Tibial nerve (tissue), 4 donors: ENCODE measurements around the gene SSTR4. TPM values are rescaled to one million over a fixed set of nuclear protein-coding genes. Genes with fewer than 3 reads are reported as not detected.

ENCODE experiments used
- DNase-seq, 2 donors: peaks; one replicate each; pipeline ENCODE4 v3.0.0-alpha.2; 2019; ENCODE audit warnings: low spot score in 2 of 2
- H3K27ac ChIP-seq, 4 donors: fragments of 200-600 bp; sonication (generic) in 3 of 4; one replicate each; pipeline ENCODE4 v1.5.1; 2017 to 2019; ENCODE audit warnings: mild to moderate bottlenecking in 1 of 4
- H3K27me3 ChIP-seq, 2 donors: fragments of 200-600 bp; sonication (generic) in 1 of 2; one replicate each; pipeline versions ENCODE4 v1.5.1 to v1.6.0; 2017 to 2019
- H3K36me3 ChIP-seq, 3 donors: fragments of 200-600 bp; sonication (generic); one replicate each; pipeline ENCODE4 v1.5.1; 2018 to 2019
- H3K4me1 ChIP-seq, 4 donors: fragments of 200-600 bp; sonication (generic) in 3 of 4; one replicate each; pipeline ENCODE4 v1.5.1; 2017 to 2019
- H3K4me3 ChIP-seq, 4 donors: fragments of 200-600 bp; sonication (generic) in 3 of 4; one replicate each; pipeline ENCODE4 v1.5.1; 2017 to 2019; ENCODE audit warnings: mild to moderate bottlenecking in 1 of 4, moderate library complexity in 1 of 4
- H3K9me3 ChIP-seq, 4 donors: fragments of 200-600 bp; sonication (generic) in 3 of 4; one replicate each; pipeline ENCODE4 v1.5.1; 2017 to 2019
- EP300 ChIP-seq, 2 donors: sonication (generic); formaldehyde crosslinking; IDR thresholded peaks; one replicate each; pipeline ENCODE4 v1.6.1; 2017; ENCODE audit warnings: antibody characterized with exemption in 2 of 2, mild to moderate bottlenecking in 1 of 2
- POLR2A ChIP-seq, 2 donors: fragments of 450-650 bp; IDR thresholded peaks; one replicate each; pipeline ENCODE4 v1.6.1; 2017; ENCODE audit warnings: antibody characterized with exemption in 2 of 2, mild to moderate bottlenecking in 2 of 2, moderate library complexity in 2 of 2
- WGBS, 2 donors: methylation state at CpG; one replicate each; pipeline ENCODE4 v1.1.5; 2018; 5-methylcytosine and 5-hydroxymethylcytosine counted together
- total RNA-seq, 4 donors: library from RNA; depleted of rRNA; stranded (reverse); fragments of >200 nt; gene quantifications; one replicate each; pipeline ENCODE4 v1.1.0, GENCODE V29; 2016
- TF ChIP-seq, protein P1 (sequence below), 5 experiments: fragments of 200-600 bp in 3 of 5; fragments of 450-650 bp in 2 of 5; sonication (generic) in 3 of 5; IDR thresholded peaks; one replicate each; pipeline ENCODE4 v1.5.1; 2016 to 2019; ENCODE audit warnings: antibody characterized with exemption in 5 of 5, mild to moderate bottlenecking in 3 of 5, moderate library complexity in 2 of 5

The SSTR4 gene
- total RNA-seq, 4 donors from 2014 or later, result not detected

GRCh38 chr20:23009636-23010035 lies 25.5 kb upstream of the SSTR4 start:
- Histone ChIP-seq H3K27ac (no peak overlapping the region), H3K36me3 (no peaks in the 10 kb centered on the region), H3K9me3 (no peaks in the 10 kb centered on the region), H3K4me3 (no peak overlapping the region), H3K4me1 (no peaks in the 10 kb centered on the region), H3K27me3 (no peaks in the 10 kb centered on the region)
- WGBS, 2 donors, result 24 to 45% methylated on average over 2 to 3 of the region's 3 CpGs
- no peak for DNase-seq
- TF ChIP-seq, protein P1, sequence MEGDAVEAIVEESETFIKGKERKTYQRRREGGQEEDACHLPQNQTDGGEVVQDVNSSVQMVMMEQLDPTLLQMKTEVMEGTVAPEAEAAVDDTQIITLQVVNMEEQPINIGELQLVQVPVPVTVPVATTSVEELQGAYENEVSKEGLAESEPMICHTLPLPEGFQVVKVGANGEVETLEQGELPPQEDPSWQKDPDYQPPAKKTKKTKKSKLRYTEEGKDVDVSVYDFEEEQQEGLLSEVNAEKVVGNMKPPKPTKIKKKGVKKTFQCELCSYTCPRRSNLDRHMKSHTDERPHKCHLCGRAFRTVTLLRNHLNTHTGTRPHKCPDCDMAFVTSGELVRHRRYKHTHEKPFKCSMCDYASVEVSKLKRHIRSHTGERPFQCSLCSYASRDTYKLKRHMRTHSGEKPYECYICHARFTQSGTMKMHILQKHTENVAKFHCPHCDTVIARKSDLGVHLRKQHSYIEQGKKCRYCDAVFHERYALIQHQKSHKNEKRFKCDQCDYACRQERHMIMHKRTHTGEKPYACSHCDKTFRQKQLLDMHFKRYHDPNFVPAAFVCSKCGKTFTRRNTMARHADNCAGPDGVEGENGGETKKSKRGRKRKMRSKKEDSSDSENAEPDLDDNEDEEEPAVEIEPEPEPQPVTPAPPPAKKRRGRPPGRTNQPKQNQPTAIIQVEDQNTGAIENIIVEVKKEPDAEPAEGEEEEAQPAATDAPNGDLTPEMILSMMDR (IDR thresholded peaks at IDR 0.05), result no peak

DNA sequence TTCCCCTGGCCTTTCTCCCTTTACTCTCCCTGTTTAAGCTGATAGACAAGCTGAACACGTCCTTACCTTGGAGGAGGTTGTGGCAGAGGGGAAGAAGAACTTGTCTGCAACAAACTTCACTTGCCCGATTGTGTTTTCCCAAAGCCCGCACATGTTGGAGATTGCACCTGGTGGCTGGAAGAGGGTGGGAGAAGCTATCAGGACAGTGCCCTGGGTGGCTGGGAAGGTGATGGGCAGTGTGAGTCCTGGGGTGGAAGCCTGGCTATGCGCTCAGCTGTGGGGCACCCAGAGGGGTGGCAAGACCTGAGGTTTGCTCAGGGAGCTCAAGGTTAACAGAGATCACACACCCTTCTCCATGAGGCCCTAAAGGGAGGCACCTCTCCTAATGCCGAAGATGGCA lies 25.0 kb upstream of the SSTR4 start:
- Histone ChIP-seq H3K4me1 (no peaks in the 10 kb centered on the region), H3K36me3 (no peaks in the 10 kb centered on the region), H3K27ac (no peak overlapping the region), H3K27me3 (no peaks in the 10 kb centered on the region), H3K4me3 (no peak overlapping the region), H3K9me3 (no peaks in the 10 kb centered on the region)
- WGBS, 2 donors, result 79 to 90% methylated on average over 5 of the region's 5 CpGs
- no peak for TF ChIP-seq EP300 (IDR thresholded peaks at IDR 0.05)
- TF ChIP-seq, protein P1 (IDR thresholded peaks at IDR 0.05), result no peak
- TF ChIP-seq POLR2A (IDR thresholded peaks at IDR 0.05), result no peak
- DNase-seq, result no peak

- no peak for DNase-seq
- TF ChIP-seq, protein P1 (IDR thresholded peaks at IDR 0.05), result no peak
- no peak for TF ChIP-seq POLR2A (IDR thresholded peaks at IDR 0.05)
- TF ChIP-seq EP300 (IDR thresholded peaks at IDR 0.05), result no peak
- 87 to 88% methylated on average over 11 of the region's 11 CpGs for whole genome bisulfite sequencing, 2 donors
- H3K36me3 ChIP-seq, result no peaks in the 10 kb centered on the region
- no peak overlapping the region for H3K27ac ChIP-seq
- H3K27me3 ChIP-seq, result no peaks in the 10 kb centered on the region
- H3K9me3 ChIP-seq, result no peaks in the 10 kb centered on the region
- H3K4me3 ChIP-seq, result no peak overlapping the region
- H3K4me1 ChIP-seq, result no peaks in the 10 kb centered on the region
These were observed 23.9 kb upstream of the SSTR4 start for GRCh38 chr20:23011008-23011721.

- TF ChIP-seq, protein P1 (IDR thresholded peaks at IDR 0.05), result no peak
- TF ChIP-seq EP300 (IDR thresholded peaks at IDR 0.05), result no peak
- no peak for TF ChIP-seq POLR2A (IDR thresholded peaks at IDR 0.05)
- no peaks in the 10 kb centered on the region for H3K9me3 ChIP-seq
- H3K4me1 ChIP-seq, result no peaks in the 10 kb centered on the region
- WGBS, 2 donors, result 39 to 63% methylated on average over 5 of the region's 5 CpGs
- DNase-seq, result no peak
- no peak overlapping the region for H3K4me3 ChIP-seq
- no peaks in the 10 kb centered on the region for H3K27me3 ChIP-seq
- no peaks in the 10 kb centered on the region for H3K36me3 ChIP-seq
- no peak overlapping the region for H3K27ac ChIP-seq
These were observed 21.7 kb upstream of the SSTR4 start for GRCh38 chr20:23013429-23013828.

GRCh38 chr20:23017516-23017915 lies 17.6 kb upstream of the SSTR4 start:
- H3K27me3 ChIP-seq, result no peaks in the 10 kb centered on the region
- no peak overlapping the region for H3K4me3 ChIP-seq
- H3K36me3 ChIP-seq, result no peaks in the 10 kb centered on the region
- WGBS, 2 donors, result 70 to 71% methylated on average over 2 of the region's 2 CpGs
- TF ChIP-seq, protein P1 (IDR thresholded peaks at IDR 0.05), result no peak
- TF ChIP-seq EP300 (IDR thresholded peaks at IDR 0.05) (no peak), POLR2A (IDR thresholded peaks at IDR 0.05) (no peak)
- DNase-seq, result no peak
- H3K9me3 ChIP-seq, result no peaks in the 10 kb centered on the region
- no peak overlapping the region for H3K27ac ChIP-seq
- H3K4me1 ChIP-seq, result no peaks in the 10 kb centered on the region
